Measurements from ENCODE around the gene KLHDC9.

DNA sequence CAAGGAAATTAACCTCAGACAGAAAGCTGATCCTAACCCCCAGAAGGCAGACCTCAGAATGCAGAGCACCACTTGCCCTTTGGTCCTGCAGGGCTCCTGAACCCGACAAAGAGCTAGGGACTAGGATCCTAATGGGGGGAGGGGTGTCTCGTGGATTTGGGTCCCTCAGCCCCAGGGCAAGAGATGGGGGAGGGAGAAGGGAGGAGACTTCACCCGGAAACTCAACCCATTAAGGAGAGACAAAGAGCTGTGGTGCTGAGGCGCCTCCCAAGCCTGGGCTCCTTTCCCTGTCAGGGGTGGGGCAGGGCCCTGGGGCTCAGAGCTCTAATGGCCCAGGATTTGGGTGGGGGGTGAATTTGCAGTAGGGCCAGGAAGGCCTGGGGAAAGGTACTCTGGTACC lies 11.7 kb upstream of the KLHDC9 start:
- TF ChIP-seq, protein P1, sequence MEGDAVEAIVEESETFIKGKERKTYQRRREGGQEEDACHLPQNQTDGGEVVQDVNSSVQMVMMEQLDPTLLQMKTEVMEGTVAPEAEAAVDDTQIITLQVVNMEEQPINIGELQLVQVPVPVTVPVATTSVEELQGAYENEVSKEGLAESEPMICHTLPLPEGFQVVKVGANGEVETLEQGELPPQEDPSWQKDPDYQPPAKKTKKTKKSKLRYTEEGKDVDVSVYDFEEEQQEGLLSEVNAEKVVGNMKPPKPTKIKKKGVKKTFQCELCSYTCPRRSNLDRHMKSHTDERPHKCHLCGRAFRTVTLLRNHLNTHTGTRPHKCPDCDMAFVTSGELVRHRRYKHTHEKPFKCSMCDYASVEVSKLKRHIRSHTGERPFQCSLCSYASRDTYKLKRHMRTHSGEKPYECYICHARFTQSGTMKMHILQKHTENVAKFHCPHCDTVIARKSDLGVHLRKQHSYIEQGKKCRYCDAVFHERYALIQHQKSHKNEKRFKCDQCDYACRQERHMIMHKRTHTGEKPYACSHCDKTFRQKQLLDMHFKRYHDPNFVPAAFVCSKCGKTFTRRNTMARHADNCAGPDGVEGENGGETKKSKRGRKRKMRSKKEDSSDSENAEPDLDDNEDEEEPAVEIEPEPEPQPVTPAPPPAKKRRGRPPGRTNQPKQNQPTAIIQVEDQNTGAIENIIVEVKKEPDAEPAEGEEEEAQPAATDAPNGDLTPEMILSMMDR (optimal IDR thresholded peaks at IDR 0.05 in 1 of 3, IDR thresholded peaks at IDR 0.05 in 1 of 3, conservative IDR thresholded peaks at IDR 0.05 in 1 of 3; ENCODE audit: extremely low read depth in 1 of 3, insufficient read depth in 2 of 3, low read length in 3 of 3) = no peak
- no peak for TF ChIP-seq EZH2 (IDR thresholded peaks at IDR 0.05; ENCODE audit: low read length)
